Measurements from ENCODE around the gene CD99.
"Not testable (repeated sequence)": the region's sequence is repeated elsewhere in the genome, so short reads cannot be mapped to it uniquely, and the experiment has no call there.

Gene CD99

GRCh38 chrX:2690856-2691542, at the start of gene CD99:
TSS of gene CD99 (plus strand) at chrX:2691295. CDS start at chrX:2691361, 66 bp downstream.
- DNase-seq (ENCODE audit: low spot score) = peak; percentile 64

- no peak for DNase-seq (ENCODE audit: low spot score)
Measured at GRCh38 chrX:2642146-2642545, 48.9 kb upstream of the CD99 start.

GRCh38 chrX:2642791-2643190, 48.3 kb upstream of the CD99 start:
- DNase-seq (ENCODE audit: low spot score) = no peak

GRCh38 chrX:2643880-2644279, 47.2 kb upstream of the CD99 start:
- no peak for DNase-seq (ENCODE audit: low spot score)

- no peak for DNase-seq (ENCODE audit: low spot score)
Measured at GRCh38 chrX:2645563-2645962, 45.5 kb upstream of the CD99 start.

- DNase-seq (ENCODE audit: low spot score) = no peak
Measured at GRCh38 chrX:2647627-2648026, 43.5 kb upstream of the CD99 start.

- no peak for DNase-seq (ENCODE audit: low spot score)
Measured at GRCh38 chrX:2650037-2650436, 41.1 kb upstream of the CD99 start.

- DNase-seq (ENCODE audit: low spot score) = no peak
Measured at GRCh38 chrX:2650865-2651264, 40.2 kb upstream of the CD99 start.

- DNase-seq (ENCODE audit: low spot score) = no peak
Measured at GRCh38 chrX:2652106-2652505, 39.0 kb upstream of the CD99 start.

- DNase-seq (ENCODE audit: low spot score) = no peak
Measured at GRCh38 chrX:2654436-2655340, 36.4 kb upstream of the CD99 start.

- no peak for DNase-seq (ENCODE audit: low spot score)
Measured at GRCh38 chrX:2656257-2656836, 34.7 kb upstream of the CD99 start.

GRCh38 chrX:2657532-2658113, 33.5 kb upstream of the CD99 start:
- no peak for DNase-seq (ENCODE audit: low spot score)

GRCh38 chrX:2658585-2659292, 32.4 kb upstream of the CD99 start:
- no peak for DNase-seq (ENCODE audit: low spot score)

- DNase-seq (ENCODE audit: low spot score) = no peak
Measured at GRCh38 chrX:2662586-2662985, 28.5 kb upstream of the CD99 start.

GRCh38 chrX:2664502-2664901, 26.6 kb upstream of the CD99 start:
- no peak for DNase-seq (ENCODE audit: low spot score)

- DNase-seq (ENCODE audit: low spot score) = no peak
Measured at GRCh38 chrX:2665387-2666304, 25.4 kb upstream of the CD99 start.

GRCh38 chrX:2666491-2666890, 24.6 kb upstream of the CD99 start:
- DNase-seq (ENCODE audit: low spot score) = no peak

- DNase-seq (ENCODE audit: low spot score) = no peak
Measured at GRCh38 chrX:2670978-2671377, 20.1 kb upstream of the CD99 start.

- no peak for DNase-seq (ENCODE audit: low spot score)
Measured at GRCh38 chrX:2672084-2672483, 19.0 kb upstream of the CD99 start.

- no peak for DNase-seq (ENCODE audit: low spot score)
Measured at GRCh38 chrX:2673611-2674010, 17.5 kb upstream of the CD99 start.

GRCh38 chrX:2675657-2676200, 15.4 kb upstream of the CD99 start:
- DNase-seq (ENCODE audit: low spot score) = not testable (repeated sequence)
